Measurements from ENCODE around the gene UQCR11. TPM values are rescaled to one million over a fixed set of nuclear protein-coding genes. Genes with fewer than 3 reads are reported as not detected.

The UQCR11 gene
- total and polyA plus RNA-seq, 8 donors, result 60.4 to 232 (median 88.4) TPM

DNA sequence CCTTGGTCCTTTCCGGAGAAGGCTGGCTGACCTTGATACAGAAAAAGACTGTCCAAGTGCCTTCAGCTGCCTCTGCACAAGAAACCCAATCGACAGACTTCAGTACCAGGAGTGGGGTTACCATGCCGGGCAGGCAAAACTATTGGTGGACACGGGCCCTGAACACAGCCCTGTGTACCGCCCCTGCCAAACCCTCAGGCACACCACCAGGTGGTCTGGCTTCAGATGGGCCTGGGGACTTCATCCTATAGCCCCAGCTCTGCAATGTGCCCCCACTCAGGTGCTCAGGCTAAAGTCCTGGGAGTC lies 29.6 kb upstream of the UQCR11 start:
- H3K9me3 ChIP-seq, result no peaks in the 10 kb centered on the region
- intact Hi-C loops (cut with DNase I), result no loop called here
- H3K27me3 ChIP-seq, result no peaks in the 10 kb centered on the region
- no peak overlapping the region for H3K27ac ChIP-seq
- no peak for DNase-seq
- no peak overlapping the region for H3K4me3 ChIP-seq
- peaks cover 0 to 72% of the 10 kb centered on the region in 2 donors for H3K36me3 ChIP-seq
- H3K4me1 ChIP-seq, result no peaks in the 10 kb centered on the region
- no peak for ATAC-seq
- TF ChIP-seq CTCF (IDR thresholded peaks at IDR 0.05), result no peak

DNA sequence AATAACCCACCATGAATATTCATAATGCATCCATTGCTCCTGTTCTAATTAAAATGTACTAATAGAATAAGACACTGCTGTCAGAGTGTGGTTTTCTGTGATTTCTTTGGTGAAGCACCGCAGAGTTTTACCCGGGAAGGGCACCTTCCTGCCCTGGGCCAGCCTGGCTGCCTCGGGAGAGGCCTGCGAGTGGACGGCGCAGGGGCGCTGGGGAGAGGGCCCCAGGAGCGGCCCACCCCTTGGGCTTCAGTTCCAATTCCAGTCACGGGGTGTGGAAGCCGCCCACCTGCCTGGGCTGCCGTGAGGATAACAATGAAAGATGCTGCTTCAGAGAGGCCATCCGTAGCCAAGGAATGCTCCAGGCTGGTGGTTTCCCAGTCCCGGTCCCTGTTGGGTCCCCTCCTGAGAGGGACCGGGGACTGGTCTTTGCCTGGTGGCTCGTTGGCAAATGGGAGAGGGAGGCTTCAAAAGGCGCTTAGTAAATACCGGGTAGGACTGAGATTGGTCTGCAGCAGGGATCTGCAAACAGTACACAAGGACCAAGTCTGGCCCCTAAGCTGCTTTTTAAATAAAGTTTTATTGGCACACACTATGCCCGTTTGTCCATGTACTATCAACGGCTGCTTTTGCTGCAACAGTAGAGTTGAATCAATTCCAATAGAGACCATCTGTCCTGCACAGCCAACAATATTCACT lies 29.1 kb upstream of the UQCR11 start:
- Histone ChIP-seq H3K27ac (no peak overlapping the region), H3K36me3 (peaks cover 0 to 71% of the 10 kb centered on the region in 2 donors), H3K9me3 (no peaks in the 10 kb centered on the region), H3K4me3 (no peak overlapping the region), H3K4me1 (no peaks in the 10 kb centered on the region), H3K27me3 (no peaks in the 10 kb centered on the region)
- no peak for TF ChIP-seq CTCF (IDR thresholded peaks at IDR 0.05)
- intact Hi-C loops (cut with DNase I), result no loop called here
- DNase-seq (no peak), ATAC-seq (no peak)

GRCh38 chr19:1633269-1633826 lies 28.1 kb upstream of the UQCR11 start:
- no peak for ATAC-seq
- no peaks in the 10 kb centered on the region for H3K27me3 ChIP-seq
- intact Hi-C loops (cut with DNase I), result no loop called here
- TF ChIP-seq CTCF (IDR thresholded peaks at IDR 0.05), result no peak
- H3K9me3 ChIP-seq, result no peaks in the 10 kb centered on the region
- no peaks in the 10 kb centered on the region for H3K4me1 ChIP-seq
- H3K27ac ChIP-seq, result no peak overlapping the region
- peaks cover 0 to 62% of the 10 kb centered on the region in 2 donors for H3K36me3 ChIP-seq
- H3K4me3 ChIP-seq, result no peak overlapping the region
- no peak for DNase-seq

GRCh38 chr19:1632462-1633268 lies 27.4 kb upstream of the UQCR11 start:
- no peak overlapping the region for H3K4me3 ChIP-seq
- peaks cover 0 to 55% of the 10 kb centered on the region in 2 donors for H3K36me3 ChIP-seq
- TF ChIP-seq CTCF (IDR thresholded peaks at IDR 0.05), result no peak
- no peaks in the 10 kb centered on the region for H3K4me1 ChIP-seq
- ATAC-seq, result no peak
- no peak for DNase-seq
- H3K27me3 ChIP-seq, result no peaks in the 10 kb centered on the region
- intact Hi-C loops (cut with DNase I), result no loop called here
- H3K9me3 ChIP-seq, result no peaks in the 10 kb centered on the region
- no peak overlapping the region for H3K27ac ChIP-seq

DNA sequence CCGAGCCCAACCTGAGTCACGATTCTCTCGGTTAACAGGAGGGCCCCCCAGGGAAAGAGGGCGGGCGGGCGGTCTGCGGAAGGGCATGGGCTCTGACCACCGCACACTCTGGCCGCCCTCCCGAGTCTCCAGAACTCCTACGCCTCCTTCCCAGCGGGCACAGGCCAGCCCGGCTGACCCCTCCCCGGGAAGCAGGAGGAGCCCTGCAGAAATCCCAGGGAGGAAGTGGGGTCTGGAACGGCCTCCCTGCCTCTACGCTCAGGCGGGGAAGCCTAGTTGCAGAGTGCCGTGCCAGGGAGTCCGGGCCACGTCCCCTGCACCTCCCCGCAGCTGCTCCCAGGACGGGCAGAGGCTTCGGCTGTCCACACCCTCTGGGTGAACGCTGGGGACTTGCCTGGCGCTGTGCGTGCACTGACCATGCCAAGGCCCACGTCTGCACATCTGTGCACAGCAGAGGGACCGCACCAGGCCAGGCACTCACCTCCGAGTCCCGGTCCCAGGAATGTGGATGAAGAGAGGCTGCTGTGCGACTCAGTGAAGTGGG lies 26.4 kb upstream of the UQCR11 start:
- TF ChIP-seq CTCF (IDR thresholded peaks at IDR 0.05), result no peak
- no peaks in the 10 kb centered on the region for H3K9me3 ChIP-seq
- H3K4me1 ChIP-seq, result no peaks in the 10 kb centered on the region
- H3K27me3 ChIP-seq, result no peaks in the 10 kb centered on the region
- peaks cover 0 to 56% of the 10 kb centered on the region in 2 donors for H3K36me3 ChIP-seq
- no peak overlapping the region for H3K4me3 ChIP-seq
- DNase-seq, result no peak
- intact Hi-C loops (cut with DNase I), result no loop called here
- no peak for ATAC-seq
- no peak overlapping the region for H3K27ac ChIP-seq
